NCI-H1417 (cell line): ENCODE data around the gene RPLP2.

ENCODE experiments used
- DNase-seq, 3 experiments: peaks; one replicate each; lab custom pipeline; 2025; lab: John Stamatoyannopoulos, UW

Gene RPLP2

GRCh38 chr11:809287-810039, at the start of gene RPLP2:
TSS of gene RPLP2 (plus strand) at chr11:809967. CDS start at chr11:810235, 268 bp downstream.
- DNase-seq, result peak; percentile 98 to 99 (median 99)

GRCh38 chr11:760236-760635, 49.5 kb upstream of the RPLP2 start:
- DNase-seq, result no peak

GRCh38 chr11:761526-762108, 48.1 kb upstream of the RPLP2 start:
- no peak for DNase-seq

GRCh38 chr11:762421-763072, 47.2 kb upstream of the RPLP2 start:
- peak; percentile 16 to 25 (median 18) for DNase-seq

- DNase-seq, result peak; percentile 34 to 54 (median 45)
Observed at GRCh38 chr11:763073-763463, 46.7 kb upstream of the RPLP2 start.

GRCh38 chr11:763549-764321, 46.0 kb upstream of the RPLP2 start:
- peak in 1 of 3 experiments; percentile 9 for DNase-seq

GRCh38 chr11:764322-765024, 45.3 kb upstream of the RPLP2 start:
- DNase-seq, result peak in 1 of 3 experiments; percentile 24

GRCh38 chr11:765025-765801, 44.6 kb upstream of the RPLP2 start:
- peak; percentile 24 to 52 (median 32) for DNase-seq

- no peak for DNase-seq
Observed at GRCh38 chr11:765802-766091, 44.0 kb upstream of the RPLP2 start.

GRCh38 chr11:766106-766935, 43.4 kb upstream of the RPLP2 start:
- DNase-seq, result no peak

GRCh38 chr11:766936-767210, 42.9 kb upstream of the RPLP2 start:
- DNase-seq, result no peak

- no peak for DNase-seq
Observed at GRCh38 chr11:767238-767637, 42.5 kb upstream of the RPLP2 start.

GRCh38 chr11:769887-770641, 39.7 kb upstream of the RPLP2 start:
- no peak for DNase-seq

- no peak for DNase-seq
Observed at GRCh38 chr11:770642-771616, 38.8 kb upstream of the RPLP2 start.

GRCh38 chr11:771617-772204, 38.1 kb upstream of the RPLP2 start:
- DNase-seq, result no peak

GRCh38 chr11:772429-773390, 37.1 kb upstream of the RPLP2 start:
- DNase-seq, result no peak

GRCh38 chr11:773425-773824, 36.3 kb upstream of the RPLP2 start:
- no peak for DNase-seq
